ENCODE measurements around the gene EPG5.

The EPG5 gene

GRCh38 chr18:45860971-45861370 is 106.2 kb downstream of the EPG5 start:
- no peak for DNase-seq (ENCODE audit: low read depth)
- no peak overlapping the region for H3K4me3 ChIP-seq (ENCODE audit: low read depth, low read length)
- no peak for TF ChIP-seq CTCF (IDR thresholded peaks at IDR 0.05; ENCODE audit: low read depth, low read length, missing control alignments)

- no peak for DNase-seq (ENCODE audit: low read depth)
- TF ChIP-seq CTCF (IDR thresholded peaks at IDR 0.05; ENCODE audit: low read depth, low read length, missing control alignments): no peak
- no peak overlapping the region for H3K4me3 ChIP-seq (ENCODE audit: low read depth, low read length)
These were observed 106.6 kb downstream of the EPG5 start for GRCh38 chr18:45860492-45860891.

- no peak for DNase-seq (ENCODE audit: low read depth)
- no peak overlapping the region for H3K4me3 ChIP-seq (ENCODE audit: low read depth, low read length)
- TF ChIP-seq CTCF (IDR thresholded peaks at IDR 0.05; ENCODE audit: low read depth, low read length, missing control alignments): no peak
These were observed 107.8 kb downstream of the EPG5 start for GRCh38 chr18:45859334-45859733.

GRCh38 chr18:45856531-45856930 is 110.6 kb downstream of the EPG5 start:
- no peak for DNase-seq (ENCODE audit: low read depth)
- no peak overlapping the region for H3K4me3 ChIP-seq (ENCODE audit: low read depth, low read length)
- TF ChIP-seq CTCF (IDR thresholded peaks at IDR 0.05; ENCODE audit: low read depth, low read length, missing control alignments): no peak

- no peak overlapping the region for H3K4me3 ChIP-seq (ENCODE audit: low read depth, low read length)
- DNase-seq (ENCODE audit: low read depth): no peak
- no peak for TF ChIP-seq CTCF (IDR thresholded peaks at IDR 0.05; ENCODE audit: low read depth, low read length, missing control alignments)
These were observed 113.0 kb downstream of the EPG5 start for GRCh38 chr18:45854036-45854586.

- no peak for DNase-seq (ENCODE audit: low read depth)
- TF ChIP-seq CTCF (IDR thresholded peaks at IDR 0.05; ENCODE audit: low read depth, low read length, missing control alignments): no peak
- no peak overlapping the region for H3K4me3 ChIP-seq (ENCODE audit: low read depth, low read length)
These were observed 114.5 kb downstream of the EPG5 start for GRCh38 chr18:45852631-45853030.

GRCh38 chr18:45851161-45851925 is 115.8 kb downstream of the EPG5 start:
- no peak for DNase-seq (ENCODE audit: low read depth)
- no peak for TF ChIP-seq CTCF (IDR thresholded peaks at IDR 0.05; ENCODE audit: low read depth, low read length, missing control alignments)
- H3K4me3 ChIP-seq (ENCODE audit: low read depth, low read length): no peak overlapping the region

All from GM12864 (cell line).